GM23338 (cell line): Measurements from ENCODE around the gene RSBN1L.

Experiments
- CREB1 ChIP-seq: fragments of 250-450 bp; sonication (Bioruptor Pico); IDR thresholded peaks from 2 replicates; pipeline ENCODE4 v1.5.0; 2020; ENCODE audit warnings: low read depth, mild to moderate bottlenecking, moderate library complexity
- ETS1 ChIP-seq: IDR thresholded peaks from 2 replicates; pipeline ENCODE4 v1.6.1; 2016; ENCODE audit warnings: antibody characterized with exemption
- EZH2 ChIP-seq: fragments of 200-600 bp; sonication (generic); IDR thresholded peaks from one replicate; pipeline ENCODE4 v1.8.0; 2017; ENCODE audit warnings: antibody characterized with exemption, mild to moderate bottlenecking, low read depth; ENCODE audit not compliant: unreplicated experiment
- EZH2phosphoT487 ChIP-seq: fragments of 200-600 bp; sonication (generic); IDR thresholded peaks from one replicate; pipeline ENCODE4 v1.8.1; 2018; ENCODE audit warnings: antibody characterized with exemption; ENCODE audit not compliant: unreplicated experiment
- POLR2AphosphoS5 ChIP-seq: IDR thresholded peaks from 2 replicates; pipeline ENCODE4 v1.6.1; 2016; ENCODE audit warnings: antibody characterized with exemption, low read depth
- TF ChIP-seq, protein P1 (sequence below), 2 experiments: fragments of 200-600 bp in 1 of 2; sonication (generic) in 1 of 2; conservative IDR thresholded peaks; 2 replicates each; pipeline versions ENCODE4 v1.5.1 to v1.6.1; 2016 to 2017; ENCODE audit warnings: antibody characterized with exemption in 2 of 2, low read depth in 2 of 2, mild to moderate bottlenecking in 2 of 2, moderate library complexity in 1 of 2
- TF ChIP-seq, protein P2 (sequence below): IDR thresholded peaks from one replicate; pipeline ENCODE4 v1.6.1; 2018; ENCODE audit warnings: antibody characterized with exemption; ENCODE audit not compliant: unreplicated experiment

DNA sequence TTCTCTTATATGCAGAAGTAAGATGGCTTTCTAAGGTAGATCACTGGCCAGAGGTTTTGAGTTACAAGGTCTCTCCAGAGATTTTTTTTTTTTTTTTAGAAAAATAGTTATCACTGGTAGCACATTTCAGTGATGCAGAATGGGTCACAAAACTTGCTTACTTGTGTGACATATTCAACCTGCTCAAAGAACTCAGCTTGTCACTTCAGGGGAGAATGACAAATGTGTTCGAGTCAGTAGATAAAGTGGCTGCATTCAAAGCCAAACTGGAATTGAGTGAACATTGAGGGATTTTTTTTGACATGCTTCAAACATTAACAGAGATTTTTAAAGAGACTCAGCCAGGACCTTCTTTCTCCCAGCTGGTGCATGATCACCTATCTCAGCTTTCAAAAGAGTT is 135.7 kb downstream of the RSBN1L start:
- TF ChIP-seq, protein P1, sequence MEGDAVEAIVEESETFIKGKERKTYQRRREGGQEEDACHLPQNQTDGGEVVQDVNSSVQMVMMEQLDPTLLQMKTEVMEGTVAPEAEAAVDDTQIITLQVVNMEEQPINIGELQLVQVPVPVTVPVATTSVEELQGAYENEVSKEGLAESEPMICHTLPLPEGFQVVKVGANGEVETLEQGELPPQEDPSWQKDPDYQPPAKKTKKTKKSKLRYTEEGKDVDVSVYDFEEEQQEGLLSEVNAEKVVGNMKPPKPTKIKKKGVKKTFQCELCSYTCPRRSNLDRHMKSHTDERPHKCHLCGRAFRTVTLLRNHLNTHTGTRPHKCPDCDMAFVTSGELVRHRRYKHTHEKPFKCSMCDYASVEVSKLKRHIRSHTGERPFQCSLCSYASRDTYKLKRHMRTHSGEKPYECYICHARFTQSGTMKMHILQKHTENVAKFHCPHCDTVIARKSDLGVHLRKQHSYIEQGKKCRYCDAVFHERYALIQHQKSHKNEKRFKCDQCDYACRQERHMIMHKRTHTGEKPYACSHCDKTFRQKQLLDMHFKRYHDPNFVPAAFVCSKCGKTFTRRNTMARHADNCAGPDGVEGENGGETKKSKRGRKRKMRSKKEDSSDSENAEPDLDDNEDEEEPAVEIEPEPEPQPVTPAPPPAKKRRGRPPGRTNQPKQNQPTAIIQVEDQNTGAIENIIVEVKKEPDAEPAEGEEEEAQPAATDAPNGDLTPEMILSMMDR (conservative IDR thresholded peaks at IDR 0.05; ENCODE audit: low read depth in 2 of 2): no peak
- TF ChIP-seq, protein P2, sequence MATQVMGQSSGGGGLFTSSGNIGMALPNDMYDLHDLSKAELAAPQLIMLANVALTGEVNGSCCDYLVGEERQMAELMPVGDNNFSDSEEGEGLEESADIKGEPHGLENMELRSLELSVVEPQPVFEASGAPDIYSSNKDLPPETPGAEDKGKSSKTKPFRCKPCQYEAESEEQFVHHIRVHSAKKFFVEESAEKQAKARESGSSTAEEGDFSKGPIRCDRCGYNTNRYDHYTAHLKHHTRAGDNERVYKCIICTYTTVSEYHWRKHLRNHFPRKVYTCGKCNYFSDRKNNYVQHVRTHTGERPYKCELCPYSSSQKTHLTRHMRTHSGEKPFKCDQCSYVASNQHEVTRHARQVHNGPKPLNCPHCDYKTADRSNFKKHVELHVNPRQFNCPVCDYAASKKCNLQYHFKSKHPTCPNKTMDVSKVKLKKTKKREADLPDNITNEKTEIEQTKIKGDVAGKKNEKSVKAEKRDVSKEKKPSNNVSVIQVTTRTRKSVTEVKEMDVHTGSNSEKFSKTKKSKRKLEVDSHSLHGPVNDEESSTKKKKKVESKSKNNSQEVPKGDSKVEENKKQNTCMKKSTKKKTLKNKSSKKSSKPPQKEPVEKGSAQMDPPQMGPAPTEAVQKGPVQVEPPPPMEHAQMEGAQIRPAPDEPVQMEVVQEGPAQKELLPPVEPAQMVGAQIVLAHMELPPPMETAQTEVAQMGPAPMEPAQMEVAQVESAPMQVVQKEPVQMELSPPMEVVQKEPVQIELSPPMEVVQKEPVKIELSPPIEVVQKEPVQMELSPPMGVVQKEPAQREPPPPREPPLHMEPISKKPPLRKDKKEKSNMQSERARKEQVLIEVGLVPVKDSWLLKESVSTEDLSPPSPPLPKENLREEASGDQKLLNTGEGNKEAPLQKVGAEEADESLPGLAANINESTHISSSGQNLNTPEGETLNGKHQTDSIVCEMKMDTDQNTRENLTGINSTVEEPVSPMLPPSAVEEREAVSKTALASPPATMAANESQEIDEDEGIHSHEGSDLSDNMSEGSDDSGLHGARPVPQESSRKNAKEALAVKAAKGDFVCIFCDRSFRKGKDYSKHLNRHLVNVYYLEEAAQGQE: no peak
- TF ChIP-seq EZH2 (no peak), ETS1 (no peak), POLR2AphosphoS5 (no peak), EZH2phosphoT487 (no peak), CREB1 (no peak)
